Esophagus muscularis mucosa (tissue), 4 donors: Measurements from ENCODE around the gene RPL34.

Experiments
- EP300 ChIP-seq: sonication (generic); formaldehyde crosslinking; IDR thresholded peaks from one replicate; pipeline ENCODE4 v1.6.1; 2017; ENCODE audit warnings: antibody characterized with exemption
- POLR2A ChIP-seq: fragments of 450-650 bp; IDR thresholded peaks from one replicate; pipeline ENCODE4 v1.6.1; 2017; ENCODE audit warnings: antibody characterized with exemption, moderate library complexity, mild to moderate bottlenecking, low read depth
- POLR2AphosphoS5 ChIP-seq, 2 donors: sonication (generic); formaldehyde crosslinking; IDR thresholded peaks; one replicate each; pipeline ENCODE4 v1.6.1; 2017; ENCODE audit warnings: antibody characterized with exemption in 2 of 2
- TF ChIP-seq, protein P1 (sequence below), 3 experiments: fragments of 200-600 bp in 2 of 3; fragments of 450-650 bp in 1 of 3; sonication (generic) in 2 of 3; IDR thresholded peaks; one replicate each; pipeline ENCODE4 v1.5.1; 2017 to 2019; ENCODE audit warnings: antibody characterized with exemption in 3 of 3, mild to moderate bottlenecking in 2 of 3, moderate library complexity in 1 of 3

DNA sequence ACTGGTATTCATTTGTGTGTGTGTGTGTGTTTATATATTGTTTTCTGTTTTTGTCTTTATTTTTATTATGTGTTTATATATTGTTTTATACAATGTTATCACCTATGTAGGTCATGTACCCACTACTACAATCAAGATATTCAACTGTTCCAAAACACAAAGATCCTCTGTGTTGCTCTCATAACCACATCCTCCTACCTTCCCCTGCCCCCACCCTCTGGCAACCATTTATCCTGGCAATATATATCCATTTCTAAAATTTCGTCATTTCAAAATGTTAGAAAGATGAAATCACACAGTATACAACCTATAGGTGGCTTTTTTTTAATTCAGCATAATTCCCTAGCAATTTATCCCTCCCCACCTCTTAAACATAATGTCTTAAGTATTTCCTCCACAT lies 18.8 kb upstream of the RPL34 start:
- TF ChIP-seq, protein P1, sequence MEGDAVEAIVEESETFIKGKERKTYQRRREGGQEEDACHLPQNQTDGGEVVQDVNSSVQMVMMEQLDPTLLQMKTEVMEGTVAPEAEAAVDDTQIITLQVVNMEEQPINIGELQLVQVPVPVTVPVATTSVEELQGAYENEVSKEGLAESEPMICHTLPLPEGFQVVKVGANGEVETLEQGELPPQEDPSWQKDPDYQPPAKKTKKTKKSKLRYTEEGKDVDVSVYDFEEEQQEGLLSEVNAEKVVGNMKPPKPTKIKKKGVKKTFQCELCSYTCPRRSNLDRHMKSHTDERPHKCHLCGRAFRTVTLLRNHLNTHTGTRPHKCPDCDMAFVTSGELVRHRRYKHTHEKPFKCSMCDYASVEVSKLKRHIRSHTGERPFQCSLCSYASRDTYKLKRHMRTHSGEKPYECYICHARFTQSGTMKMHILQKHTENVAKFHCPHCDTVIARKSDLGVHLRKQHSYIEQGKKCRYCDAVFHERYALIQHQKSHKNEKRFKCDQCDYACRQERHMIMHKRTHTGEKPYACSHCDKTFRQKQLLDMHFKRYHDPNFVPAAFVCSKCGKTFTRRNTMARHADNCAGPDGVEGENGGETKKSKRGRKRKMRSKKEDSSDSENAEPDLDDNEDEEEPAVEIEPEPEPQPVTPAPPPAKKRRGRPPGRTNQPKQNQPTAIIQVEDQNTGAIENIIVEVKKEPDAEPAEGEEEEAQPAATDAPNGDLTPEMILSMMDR (IDR thresholded peaks at IDR 0.05) = no peak
- TF ChIP-seq POLR2AphosphoS5 (IDR thresholded peaks at IDR 0.05) (no peak), EP300 (no peak), POLR2A (no peak)
